GM19324 (cell line): ENCODE measurements around the gene DUSP1.
"Not testable (repeated sequence)": the region's sequence is repeated elsewhere in the genome, so short reads cannot be mapped to it uniquely, and the experiment has no call there.

ENCODE experiments used
- ATAC-seq: cut with Tn5 transposase; IDR thresholded peaks from one replicate; pipeline ENCODE4 v1.9.1; 2021; ENCODE audit warnings: mild to moderate bottlenecking, moderate library complexity; ENCODE audit not compliant: unreplicated experiment, low FRiP score

The DUSP1 gene

DNA sequence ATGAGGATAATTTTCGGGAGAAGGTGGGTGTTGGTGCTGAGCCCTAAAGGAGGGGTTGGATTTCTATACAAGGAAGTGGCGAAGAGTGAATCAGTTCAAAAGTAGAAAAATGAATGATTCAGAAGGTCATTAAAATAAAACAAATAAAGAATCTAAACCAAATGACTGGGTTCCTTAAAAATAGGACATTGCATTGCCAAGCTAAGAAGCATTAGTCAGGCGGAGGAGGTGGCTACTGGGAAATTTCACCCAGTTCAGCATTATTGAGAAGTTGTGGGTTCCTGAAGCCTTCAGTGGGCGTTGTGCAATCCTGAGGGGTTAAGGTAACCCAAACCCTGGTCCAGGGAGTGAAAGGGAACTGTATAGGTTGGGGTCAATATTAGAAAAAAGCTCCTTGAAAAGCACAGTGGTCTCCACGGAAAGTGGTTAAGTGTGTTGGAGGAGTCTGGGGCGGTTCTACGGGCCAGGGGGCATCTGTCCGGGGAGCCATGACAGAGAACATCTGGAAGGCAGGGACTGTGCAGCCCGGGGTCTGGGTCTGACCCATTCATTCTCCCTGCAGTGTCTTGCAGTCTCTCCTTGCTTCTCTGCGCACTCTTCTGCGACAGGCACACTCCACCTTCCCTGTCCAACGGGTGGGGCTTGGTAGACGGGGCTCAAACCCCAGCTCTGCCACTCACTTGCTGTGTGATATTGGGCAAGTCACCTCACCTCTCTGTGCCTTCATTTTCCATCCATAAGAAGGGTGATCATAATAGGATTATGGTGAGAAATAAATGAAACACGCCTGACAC, 27.6 kb upstream of the DUSP1 start:
- ATAC-seq: no peak

GRCh38 chr5:172797771-172798191, 26.8 kb upstream of the DUSP1 start:
- ATAC-seq: no peak

DNA sequence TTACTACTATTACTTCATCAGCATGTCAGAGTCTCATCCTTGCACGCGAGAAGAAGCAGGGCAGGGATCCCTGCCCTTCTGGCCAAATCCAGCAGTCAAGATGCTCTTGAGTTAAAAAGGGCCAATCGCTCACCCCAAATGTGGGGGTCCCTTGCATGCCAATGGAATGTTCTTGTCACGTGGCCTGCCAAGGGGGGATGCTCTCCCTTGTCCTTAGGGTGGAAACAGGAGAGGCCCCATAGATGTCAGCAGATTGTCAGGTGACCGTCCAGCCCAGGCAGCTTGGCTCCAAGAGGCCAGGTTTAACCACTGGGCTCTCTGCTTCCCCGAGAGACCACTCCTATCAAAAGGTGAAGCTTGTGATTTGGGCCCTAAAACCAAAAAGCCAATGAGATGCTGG, 25.3 kb upstream of the DUSP1 start:
- ATAC-seq: no peak

GRCh38 chr5:172795318-172795977, 24.5 kb upstream of the DUSP1 start:
- ATAC-seq: no peak

DNA sequence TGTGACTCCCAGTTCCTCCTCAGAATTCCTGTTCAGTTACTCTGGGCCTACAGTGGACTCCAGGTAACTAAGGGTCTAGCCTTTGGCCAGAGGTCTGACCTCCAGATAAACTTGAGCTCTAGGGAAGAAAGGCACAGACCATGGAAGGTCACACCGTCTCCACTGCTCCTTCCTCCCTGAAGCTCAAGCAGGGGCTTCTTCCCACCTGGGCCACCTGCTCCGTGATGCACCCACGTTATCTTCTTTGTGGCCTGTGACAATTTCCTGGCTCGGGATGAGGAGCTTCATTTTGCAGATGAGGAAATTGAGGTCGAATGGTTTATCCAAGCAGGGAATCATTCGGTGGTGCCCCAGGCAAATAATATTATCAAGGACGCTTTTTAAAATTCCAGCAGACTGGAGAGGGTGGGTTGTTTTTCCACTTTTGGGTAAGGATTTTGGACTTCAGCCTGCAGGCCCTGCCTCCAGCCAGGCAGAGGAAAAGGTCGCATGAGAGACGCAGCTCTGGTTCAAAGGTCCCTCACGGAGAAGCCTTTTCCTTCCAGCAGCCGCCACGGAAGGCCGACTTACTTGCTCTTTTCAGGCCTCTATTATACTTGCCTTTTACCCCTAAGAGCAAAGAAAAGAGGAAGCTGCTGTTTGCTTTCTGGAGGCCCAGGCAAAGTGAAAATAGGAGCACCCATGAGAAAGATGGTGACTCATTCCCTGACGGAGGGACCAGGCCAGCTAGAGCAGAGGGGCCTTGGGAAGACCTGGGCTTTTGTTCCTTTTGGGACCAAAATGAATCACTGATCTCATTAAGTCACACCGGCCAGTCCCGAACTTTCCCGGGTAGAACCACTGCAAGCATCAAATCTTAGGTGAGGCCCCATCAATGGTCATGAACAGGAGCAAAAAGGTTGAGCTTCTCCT, 22.8 kb upstream of the DUSP1 start:
- ATAC-seq: no peak

DNA sequence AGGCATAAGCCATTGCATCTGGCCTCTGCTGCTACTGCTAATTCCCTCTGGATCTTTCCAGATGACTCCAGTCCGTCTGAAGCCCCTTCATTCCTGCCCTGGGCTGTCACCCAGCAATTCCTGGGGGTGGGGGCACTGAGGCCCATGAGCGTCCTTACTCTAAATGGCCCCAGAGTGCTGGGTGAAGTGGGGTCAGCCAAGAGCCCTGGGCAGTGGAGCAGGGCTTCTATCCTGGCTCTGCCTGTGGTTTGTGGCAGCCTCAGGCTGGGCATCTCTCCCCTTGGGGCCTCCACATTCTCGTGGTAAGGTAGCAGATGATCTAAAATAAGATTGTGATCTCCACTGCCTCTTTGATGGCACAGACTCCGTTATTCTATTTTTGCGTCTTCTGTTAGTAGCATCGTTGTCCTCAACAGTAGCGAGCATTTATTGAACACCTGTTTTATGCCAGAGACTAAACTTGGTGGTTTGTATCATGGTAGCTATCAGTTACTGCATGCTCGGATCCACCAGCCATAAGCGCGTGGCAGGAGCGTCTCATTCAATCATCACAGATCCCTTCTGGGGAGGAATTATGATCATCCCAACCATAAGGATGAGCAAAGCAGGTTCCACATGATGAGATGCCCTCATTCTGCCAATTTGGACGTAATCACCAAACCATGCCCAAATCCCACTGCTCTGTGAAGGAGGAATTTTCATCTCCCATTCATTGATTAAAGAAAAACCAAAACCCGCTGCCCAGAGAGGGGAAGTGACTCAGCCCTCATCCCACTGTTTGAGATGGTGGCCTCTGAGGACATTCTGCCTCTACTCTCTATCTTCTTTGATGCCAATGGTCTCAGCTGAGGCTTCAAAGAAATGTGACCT, 21.9 kb upstream of the DUSP1 start:
- no peak for ATAC-seq

DNA sequence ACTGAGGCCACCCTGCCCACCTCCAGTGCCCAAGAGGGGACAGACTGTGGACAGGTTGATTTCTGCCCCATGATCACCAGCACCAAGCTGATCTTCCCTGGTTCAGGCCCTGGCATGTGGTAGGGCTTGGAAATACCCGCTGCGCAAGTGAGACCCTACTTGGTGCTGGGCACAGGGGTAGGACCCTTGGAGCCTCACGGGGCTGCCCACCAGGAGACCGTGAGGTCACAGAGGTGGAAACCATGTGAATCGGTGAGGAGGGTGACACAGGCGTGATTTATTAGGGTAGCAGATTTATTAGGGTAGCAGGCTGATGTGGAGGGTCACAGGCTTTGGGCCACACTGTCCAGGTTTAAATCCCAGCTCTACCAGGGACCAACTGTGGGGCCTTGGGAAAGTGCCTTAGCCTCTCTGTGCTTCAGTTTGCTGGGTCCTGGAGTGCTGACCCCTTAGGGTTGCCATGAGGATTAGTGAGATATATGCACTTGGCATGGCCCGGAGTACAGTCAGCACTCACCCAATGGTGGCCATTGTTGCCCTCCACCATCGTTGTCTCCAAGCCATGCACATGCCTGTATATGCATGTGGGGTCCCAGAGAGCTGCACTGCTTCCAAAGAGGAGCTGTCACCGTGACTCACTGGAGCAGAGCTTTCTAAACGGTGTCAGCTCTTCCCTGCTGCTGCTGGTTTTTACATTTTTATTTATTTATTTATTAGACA, 20.9 kb upstream of the DUSP1 start:
- no peak for ATAC-seq

- no peak for ATAC-seq
Observed at GRCh38 chr5:172791286-172791685, 20.3 kb upstream of the DUSP1 start.

GRCh38 chr5:172790496-172790889, 19.5 kb upstream of the DUSP1 start:
- ATAC-seq: no peak

DNA sequence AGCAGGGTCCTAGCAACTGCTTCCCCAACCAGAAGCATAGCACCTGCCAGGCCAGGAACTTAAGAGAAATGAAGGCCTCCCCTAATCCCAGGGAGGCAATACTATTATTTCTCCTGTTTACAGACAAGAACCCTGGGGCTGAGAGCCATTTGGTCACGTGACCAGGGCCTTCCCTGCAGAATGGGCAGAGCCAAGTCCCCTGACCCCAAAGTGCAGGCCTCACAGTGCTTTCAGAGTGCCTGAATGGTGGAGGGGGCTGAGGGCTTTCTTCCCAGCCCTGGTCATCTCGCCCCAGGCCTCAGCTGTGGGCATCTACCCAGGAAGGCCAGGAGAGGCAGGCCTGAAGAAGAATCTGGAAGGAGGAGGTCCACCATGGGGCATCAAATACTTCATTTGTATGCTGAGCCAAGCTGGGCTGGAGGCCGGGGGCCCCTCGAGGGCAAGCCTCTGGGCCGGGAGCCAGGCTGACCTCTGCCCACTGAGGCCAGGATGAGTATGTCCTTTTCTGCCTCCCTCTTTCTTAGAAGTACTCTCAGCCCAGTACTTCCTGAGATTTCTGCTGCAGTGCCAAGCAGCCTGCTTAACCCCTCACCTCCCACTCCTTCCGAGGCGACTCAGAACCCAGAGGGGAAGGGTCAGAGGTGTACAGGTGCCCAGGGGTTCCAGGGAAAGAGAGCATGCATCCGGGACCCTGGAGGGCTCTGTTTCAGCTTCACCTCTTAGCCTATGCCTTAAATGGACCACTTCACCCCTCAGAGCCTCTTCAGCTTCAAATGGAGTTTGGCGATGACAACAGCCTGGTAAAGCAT, 18.9 kb upstream of the DUSP1 start:
- ATAC-seq: no peak

- ATAC-seq: no peak
Observed at GRCh38 chr5:172788771-172789686, 18.0 kb upstream of the DUSP1 start.

GRCh38 chr5:172787538-172787937, 16.5 kb upstream of the DUSP1 start:
- not testable (repeated sequence) for ATAC-seq

DNA sequence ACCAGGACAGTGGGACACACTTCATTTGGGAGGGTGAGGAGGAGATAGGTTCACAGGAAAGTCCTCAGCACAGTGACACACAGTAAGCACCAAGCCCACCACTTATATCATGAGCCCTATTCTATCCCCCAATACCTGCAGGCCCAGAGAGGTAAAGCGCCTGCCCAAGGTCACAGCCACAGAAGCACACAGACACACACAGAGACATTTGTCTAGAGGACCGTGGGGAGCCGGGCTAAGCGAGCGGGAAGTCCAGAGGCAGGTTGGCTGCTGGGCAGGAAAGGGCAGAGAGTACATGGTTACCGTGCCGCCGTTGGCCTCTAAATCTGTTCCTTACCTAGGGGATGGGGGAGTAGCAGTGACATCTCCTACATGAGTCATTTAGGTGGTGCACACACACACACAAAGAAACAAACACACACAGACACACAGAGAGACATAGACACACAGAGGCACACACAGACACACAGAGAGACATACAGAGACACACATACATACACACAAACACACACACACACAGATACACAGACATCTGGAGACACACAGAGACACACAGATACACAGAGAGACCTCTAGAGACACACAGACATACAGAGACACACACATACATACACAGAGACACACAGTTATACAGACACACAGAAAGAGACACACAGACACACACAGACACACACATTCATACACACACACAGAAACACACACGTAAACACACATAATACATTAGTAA, 15.9 kb upstream of the DUSP1 start:
- ATAC-seq: no peak

GRCh38 chr5:172785429-172786088, 14.6 kb upstream of the DUSP1 start:
- ATAC-seq: no peak

- ATAC-seq: not testable (repeated sequence)
Observed at GRCh38 chr5:172784162-172784561, 13.2 kb upstream of the DUSP1 start.

DNA sequence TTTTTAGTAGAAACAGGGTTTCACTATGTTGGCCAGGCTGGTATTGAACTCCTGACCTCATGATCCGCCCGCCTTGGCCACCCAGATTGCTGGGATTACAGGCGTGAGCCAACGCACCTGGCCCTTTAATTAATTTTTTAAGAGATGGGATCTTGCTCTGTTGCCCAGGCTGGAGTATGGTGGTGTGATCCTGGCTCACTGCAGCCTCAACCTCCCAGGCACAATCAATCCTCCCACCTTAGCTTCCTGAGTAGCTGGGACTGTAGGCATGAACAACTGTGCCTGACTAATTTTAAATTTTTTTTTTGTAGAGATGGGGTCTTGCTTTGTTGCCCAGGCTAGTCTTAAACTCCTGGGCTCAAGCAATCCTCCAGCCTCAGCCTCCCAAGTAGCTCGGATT, 12.3 kb upstream of the DUSP1 start:
- ATAC-seq: not testable (repeated sequence)
